Fibroblast of skin of left biceps (primary cell): Measurements from ENCODE around the gene AOPEP.
A peak's percentile ranks its signal among the peaks of the same experiment; 100 is the strongest.

Source experiments
- DNase-seq, 2 experiments: peaks; one replicate each; pipeline ENCODE4 v3.0.0-alpha.2; 2013; ENCODE audit warnings: low read depth in 2 of 2

The AOPEP gene

GRCh38 chr9:95036676-95037075 is 310.2 kb downstream of the AOPEP start:
- no peak for DNase-seq

DNA sequence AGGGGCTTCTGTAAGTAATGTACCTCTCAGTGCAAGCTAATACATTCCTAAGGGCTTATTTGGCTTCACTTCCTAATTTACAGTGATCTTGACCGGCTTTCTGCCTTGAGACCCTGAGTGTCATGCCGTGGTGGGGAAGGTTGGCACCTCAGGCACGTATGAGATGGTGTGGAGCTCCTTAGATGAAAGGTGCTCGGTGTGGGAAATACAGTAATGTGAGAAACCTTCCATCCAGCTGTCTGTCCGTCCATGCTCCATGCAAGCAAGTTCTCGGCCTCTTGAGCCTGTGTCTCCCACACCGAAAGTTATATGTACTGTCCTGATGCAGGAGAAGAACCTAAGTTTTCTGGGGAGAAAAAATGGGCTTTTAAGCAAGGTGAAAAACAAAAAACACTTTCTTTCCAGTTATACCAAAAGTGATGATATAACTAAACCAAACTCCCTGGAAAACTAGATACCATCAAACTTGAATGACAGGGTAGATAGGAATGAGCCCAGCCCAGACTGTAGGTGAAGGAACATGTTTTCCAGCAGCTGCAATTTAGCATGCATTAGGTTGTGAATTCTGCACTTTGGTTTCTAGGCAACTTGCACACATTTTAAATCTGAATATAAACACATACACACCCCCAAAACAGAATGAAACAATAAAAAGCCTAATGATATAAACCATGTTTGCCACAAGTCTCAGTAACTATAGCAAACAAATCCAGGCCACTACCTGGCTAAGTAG is 311.5 kb downstream of the AOPEP start:
- DNase-seq, result no peak

- DNase-seq, result no peak
Measured at GRCh38 chr9:95038666-95039065, 312.2 kb downstream of the AOPEP start.

- DNase-seq, result no peak
Measured at GRCh38 chr9:95040106-95040505, 313.6 kb downstream of the AOPEP start.

- DNase-seq, result no peak
Measured at GRCh38 chr9:95043826-95044225, 317.3 kb downstream of the AOPEP start.

DNA sequence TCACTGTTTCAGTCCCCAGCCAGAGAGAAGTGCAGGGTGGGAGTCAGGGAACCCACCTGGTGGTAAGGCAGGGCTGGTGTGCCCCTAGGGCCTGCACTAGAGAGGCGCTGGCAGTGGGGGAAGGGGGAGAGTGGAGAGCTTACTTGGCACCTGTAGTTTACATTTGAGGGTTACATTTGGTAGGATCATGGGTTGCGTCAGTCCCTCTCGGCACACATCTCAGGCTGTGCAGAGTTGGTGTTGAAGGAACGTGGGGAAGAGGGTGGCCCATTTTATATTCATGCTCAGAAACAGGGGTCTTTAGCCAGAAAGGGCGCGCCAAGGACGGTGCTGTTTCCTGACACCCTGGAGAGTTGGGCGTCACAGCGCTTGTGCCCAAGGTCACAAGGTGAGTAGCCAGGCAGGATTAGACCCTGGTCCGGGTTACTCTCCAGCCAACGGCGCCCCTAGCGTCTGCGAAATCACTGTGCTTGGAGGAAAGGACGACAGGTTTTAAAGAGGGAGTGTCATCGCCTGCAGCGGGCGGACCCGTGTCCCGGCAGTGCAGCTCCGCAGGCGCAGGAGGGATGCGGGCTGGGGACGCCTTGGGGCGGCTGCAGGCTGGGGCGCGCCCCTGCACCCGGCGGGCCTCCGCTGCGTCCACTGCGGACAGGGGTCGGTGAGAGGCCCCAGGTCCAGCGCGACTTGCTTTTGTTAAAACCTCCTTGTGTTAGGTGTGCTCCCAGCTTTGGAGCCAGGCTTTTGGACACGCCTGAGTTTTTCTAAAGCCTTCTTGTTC is 318.4 kb downstream of the AOPEP start:
- DNase-seq, result no peak

DNA sequence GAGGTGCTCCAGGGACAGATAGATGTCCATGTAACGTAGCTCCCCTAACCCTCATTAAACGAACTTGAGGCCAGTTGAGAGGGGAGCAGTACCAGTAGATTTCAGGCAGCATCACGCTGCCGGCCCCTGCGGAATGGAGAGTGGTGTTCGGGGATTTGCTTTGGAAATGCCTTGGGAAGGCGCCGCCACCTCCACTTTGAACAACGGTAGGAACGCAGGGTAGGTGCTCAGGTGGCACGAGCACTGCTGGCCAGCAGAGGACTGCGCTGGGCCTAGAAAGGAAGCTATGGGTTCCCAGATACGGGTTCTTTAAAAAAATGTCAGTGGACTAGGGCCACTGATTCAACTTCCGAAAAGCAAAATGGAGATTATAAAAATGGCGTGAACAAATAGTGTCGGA is 319.3 kb downstream of the AOPEP start:
- DNase-seq, result no peak

DNA sequence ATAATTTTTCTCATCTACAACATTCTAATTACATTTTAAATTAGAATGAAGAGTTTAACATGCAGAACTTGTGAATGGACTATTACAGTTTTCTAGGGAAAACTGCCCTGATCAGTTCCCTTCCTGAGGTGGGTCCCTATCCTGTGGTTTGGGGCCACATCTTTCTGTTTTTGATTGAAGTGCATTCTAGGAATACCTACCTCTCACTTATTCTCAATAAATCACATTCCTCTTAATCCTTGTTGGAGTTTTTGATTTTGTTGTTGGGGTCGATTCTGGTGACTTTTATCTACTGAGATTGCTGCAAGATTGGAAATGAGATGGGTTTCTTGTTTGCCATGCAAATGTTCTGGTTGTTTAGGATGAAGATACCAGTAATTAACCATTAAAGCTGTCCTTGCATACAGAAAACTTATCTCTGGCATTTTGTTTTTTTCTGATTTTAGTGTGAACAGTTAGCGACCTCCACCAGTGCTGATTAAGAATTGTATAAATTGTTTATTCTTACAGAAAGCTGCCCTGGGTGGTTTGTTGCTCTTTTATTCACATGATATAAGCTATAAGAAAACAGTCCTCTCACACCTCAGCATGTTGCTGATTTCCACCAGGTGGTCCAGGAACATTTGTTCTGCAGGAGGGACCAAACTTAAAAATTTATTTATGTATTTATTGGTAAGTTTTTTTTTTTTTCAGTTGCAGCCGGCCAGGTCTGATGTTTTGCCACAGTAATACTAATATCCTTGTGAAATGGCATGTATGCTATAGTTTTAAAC is 321.1 kb downstream of the AOPEP start:
- DNase-seq, result no peak

GRCh38 chr9:95048225-95049087 is 322.0 kb downstream of the AOPEP start:
- DNase-seq, result no peak

GRCh38 chr9:95049761-95050160 is 323.3 kb downstream of the AOPEP start:
- DNase-seq, result no peak

- peak in 1 of 2 experiments; percentile 9 for DNase-seq
Measured at GRCh38 chr9:95053611-95054570, 327.4 kb downstream of the AOPEP start.

GRCh38 chr9:95055334-95055850 is 328.9 kb downstream of the AOPEP start:
- DNase-seq, result no peak

DNA sequence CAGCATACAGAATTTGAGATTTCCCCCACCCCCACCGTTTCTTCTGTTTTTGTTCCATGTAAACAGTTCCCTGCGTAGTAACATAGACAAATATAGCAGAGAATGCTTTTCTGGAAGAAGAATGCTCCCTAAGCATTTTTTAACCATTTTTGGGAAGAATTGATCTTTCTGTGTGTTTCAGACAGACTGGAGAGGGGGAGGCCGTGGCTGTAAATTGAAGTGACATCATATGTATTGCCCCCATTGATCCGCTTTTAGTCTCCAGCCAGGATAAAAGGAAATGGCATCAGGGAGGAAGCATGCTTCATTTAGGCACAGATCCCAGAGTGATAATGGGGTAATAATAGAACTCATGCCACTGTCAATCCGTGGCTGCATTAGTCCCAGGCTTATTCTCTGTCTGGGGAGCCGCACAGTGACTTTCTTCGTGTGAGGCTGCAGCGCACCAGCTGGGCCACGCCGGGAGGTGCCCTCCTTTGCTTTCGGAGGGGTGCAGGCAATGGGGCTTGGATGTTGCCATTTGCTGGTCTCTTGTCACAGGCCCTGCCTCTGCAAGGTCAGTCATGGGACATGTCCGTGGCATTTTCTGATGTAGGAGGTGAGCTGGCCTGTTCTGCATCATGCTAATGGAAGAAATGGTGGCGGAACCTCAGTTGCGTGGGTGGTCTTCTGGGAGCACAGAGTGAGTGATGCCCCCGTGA is 329.5 kb downstream of the AOPEP start:
- peak; percentile 67 to 75 for DNase-seq

GRCh38 chr9:95057101-95057500 is 330.6 kb downstream of the AOPEP start:
- DNase-seq, result no peak

DNA sequence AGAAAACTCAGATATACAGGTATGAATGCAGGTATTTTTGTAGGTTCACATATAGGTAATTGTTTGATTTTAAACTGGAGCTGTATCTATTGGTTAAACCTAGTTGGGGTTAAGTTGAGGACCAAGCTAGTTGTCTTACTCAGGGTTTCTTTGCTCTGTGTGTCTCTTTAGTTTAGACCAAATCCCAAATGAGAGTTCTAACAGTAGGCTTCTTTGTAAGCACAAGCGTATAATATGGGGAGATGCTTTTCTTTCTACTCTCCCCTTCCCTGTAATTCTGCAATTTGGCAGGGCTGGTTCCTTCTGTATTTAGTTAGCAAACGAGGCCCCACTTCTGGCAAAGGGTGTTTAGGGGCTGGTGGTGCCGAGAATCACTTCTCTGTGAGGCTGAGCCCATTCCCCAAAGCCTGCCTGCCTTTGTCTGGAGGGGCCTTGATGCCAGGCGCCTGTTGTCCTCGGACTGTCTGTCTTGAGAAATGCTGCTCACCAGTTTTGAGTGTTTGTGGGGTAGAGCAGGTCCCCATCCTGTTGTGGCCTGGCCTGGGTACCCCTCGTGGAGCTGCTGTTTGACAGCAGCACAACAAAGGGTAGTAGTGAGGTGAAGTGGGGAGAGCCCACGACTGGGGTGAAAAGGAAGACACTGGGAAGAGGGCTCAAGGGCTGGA is 331.8 kb downstream of the AOPEP start:
- no peak for DNase-seq

GRCh38 chr9:95058795-95059386 is 332.4 kb downstream of the AOPEP start:
- no peak for DNase-seq

GRCh38 chr9:95060234-95060633 is 333.7 kb downstream of the AOPEP start:
- DNase-seq, result no peak

- no peak for DNase-seq
Measured at GRCh38 chr9:95060916-95061315, 334.4 kb downstream of the AOPEP start.
